ENCODE data around the gene PCYT1A.

- no peak for TF ChIP-seq CTCF (IDR thresholded peaks at IDR 0.05)
- TF ChIP-seq POLR2A (IDR thresholded peaks at IDR 0.05): no peak
Measured at GRCh38 chr3:196246612-196247308, 40.8 kb downstream of the PCYT1A start.

All from testis (tissue), 2 donors.